HG03354 (cell line): ENCODE measurements around the gene RAB8B.

Experiments used
- ATAC-seq: cut with Tn5 transposase; IDR thresholded peaks from one replicate; pipeline ENCODE4 v1.9.1; 2021; ENCODE audit warnings: mild to moderate bottlenecking; ENCODE audit not compliant: unreplicated experiment, poor library complexity, severe bottlenecking

The RAB8B gene

DNA sequence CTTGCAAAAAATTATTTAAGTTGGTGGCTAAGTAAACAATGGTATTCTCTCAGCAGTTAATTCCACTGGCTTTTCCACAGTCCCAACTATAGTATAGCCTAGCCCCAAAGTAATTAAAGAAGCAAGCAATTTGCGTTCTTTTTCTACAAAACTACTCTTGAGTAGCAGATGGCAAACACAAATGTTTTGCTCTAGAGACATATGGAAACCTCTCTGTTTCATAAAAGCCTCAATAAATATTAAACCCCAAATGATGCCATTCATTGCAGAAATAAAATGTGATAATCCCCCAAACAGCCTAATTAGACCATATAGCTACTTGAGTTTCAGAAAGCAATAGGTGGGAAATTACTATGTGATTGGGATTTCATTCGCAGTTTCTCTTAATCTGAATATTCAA is 8.7 kb upstream of the RAB8B start:
- ATAC-seq: no peak

DNA sequence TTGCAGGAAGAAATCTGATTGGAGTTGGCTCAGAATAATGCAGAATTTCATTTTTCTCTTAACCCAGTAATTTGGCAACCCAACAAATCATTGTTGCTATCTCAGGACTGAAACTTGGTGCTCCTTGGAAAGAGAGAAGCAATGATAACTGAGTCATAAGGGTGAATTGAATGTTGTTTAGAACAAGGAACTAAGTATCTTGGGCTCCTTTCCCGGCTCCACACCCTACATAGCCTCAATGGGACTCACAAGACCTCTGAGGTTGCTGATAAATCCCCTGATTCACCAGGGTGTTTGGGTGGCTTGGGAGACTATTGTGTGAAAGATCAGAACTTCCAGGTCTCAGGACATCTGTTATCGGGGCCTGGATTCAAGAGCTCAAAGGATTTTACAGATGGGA is 7.8 kb upstream of the RAB8B start:
- no peak for ATAC-seq

DNA sequence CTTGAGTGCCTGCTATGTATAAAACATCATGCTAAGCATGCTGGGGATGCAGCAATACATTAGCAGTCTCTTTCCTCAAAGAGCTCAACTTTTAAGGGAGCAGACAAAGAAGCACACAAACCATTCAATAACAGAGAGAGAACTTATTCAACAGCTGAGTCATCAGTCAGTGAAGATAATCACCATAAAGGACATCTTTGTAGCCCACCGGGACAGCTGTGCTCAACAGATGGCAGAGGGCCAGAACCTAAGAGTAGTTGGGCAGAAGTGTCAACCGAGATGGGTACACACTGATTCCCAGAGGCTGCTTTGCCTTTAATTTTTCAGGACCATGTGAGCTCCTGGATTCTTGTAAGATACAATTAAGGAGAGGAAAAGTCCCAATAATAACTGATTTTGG is 4.2 kb upstream of the RAB8B start:
- no peak for ATAC-seq

DNA sequence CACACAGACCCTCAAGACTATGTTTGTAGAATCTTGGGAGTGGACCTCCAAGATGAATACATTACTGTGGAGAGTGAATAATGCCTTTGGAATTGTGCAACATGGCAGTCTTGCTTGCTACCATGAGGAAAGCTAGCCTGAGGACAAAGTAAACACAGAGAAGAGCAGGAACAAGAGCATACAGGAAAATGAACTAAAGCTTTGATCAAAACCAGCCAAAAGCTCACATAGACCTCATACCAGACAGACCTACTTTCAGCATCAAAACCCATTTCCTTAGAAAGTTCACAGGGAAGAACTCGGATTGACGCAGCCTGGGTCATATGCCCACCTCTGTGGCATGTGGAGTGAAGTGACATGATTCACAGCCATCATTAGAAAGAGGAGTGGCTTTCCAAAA is 3.3 kb upstream of the RAB8B start:
- no peak for ATAC-seq

DNA sequence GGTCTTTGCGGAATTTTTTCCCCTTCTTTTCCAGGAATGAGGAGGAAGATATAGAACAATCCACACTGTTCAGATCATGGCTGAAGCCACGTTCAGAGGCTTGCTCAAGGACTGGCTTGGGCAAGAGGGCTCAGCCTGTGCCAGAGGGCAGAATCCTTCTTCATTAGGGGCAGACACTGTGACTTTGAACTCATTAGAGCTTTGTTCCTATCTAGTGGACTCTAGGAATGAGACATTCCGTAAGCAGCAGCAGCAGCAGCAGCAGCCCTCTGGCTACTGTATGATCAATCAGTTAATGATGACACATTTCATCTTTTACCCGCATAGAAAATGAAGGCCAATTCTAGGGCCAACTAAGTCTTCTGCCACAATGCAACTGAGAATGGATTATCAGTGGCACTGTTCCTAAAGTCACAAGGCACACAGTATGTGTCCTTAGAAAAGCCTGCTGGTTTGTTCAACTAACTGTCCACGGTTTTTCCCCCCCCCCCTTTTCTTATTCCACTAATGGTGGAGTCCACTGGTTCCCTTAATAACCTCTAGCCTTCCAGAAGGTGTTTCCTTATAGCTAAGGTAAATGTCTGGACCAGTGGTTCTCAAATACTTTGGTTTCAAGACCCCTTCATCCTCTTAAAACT is 1.7 kb upstream of the RAB8B start:
- no peak for ATAC-seq

DNA sequence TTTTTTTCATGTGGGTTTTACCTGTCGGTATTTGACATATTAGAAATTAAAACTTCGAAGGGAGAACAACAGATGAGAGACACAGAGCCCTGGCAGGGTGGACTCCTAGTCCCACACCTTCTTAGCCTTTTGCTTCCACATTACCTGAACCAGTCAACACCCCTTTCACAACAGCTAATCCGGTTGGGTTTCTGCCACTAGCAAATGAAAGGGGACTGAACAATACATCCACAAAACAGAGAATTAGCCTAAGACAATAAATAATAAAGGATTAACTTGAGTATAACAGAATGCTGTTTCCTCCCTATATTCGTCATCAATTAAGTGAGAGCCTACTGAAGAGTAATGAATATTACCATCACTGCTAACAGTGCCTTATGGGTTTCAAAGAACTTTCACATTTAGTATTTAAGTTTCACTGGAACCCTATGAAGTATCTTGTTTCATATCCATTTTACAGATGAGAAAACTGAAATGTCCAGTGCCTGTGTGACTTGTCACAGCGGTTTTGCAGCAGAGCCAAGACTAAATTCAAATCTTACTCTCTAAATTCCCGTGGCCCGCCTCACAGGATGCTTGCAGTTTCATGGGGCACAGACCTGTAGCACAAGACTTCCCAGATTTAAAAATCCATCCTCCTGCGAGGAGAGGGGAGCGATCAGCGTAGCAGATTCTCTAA is 1.0 kb upstream of the RAB8B start:
- ATAC-seq: no peak

DNA sequence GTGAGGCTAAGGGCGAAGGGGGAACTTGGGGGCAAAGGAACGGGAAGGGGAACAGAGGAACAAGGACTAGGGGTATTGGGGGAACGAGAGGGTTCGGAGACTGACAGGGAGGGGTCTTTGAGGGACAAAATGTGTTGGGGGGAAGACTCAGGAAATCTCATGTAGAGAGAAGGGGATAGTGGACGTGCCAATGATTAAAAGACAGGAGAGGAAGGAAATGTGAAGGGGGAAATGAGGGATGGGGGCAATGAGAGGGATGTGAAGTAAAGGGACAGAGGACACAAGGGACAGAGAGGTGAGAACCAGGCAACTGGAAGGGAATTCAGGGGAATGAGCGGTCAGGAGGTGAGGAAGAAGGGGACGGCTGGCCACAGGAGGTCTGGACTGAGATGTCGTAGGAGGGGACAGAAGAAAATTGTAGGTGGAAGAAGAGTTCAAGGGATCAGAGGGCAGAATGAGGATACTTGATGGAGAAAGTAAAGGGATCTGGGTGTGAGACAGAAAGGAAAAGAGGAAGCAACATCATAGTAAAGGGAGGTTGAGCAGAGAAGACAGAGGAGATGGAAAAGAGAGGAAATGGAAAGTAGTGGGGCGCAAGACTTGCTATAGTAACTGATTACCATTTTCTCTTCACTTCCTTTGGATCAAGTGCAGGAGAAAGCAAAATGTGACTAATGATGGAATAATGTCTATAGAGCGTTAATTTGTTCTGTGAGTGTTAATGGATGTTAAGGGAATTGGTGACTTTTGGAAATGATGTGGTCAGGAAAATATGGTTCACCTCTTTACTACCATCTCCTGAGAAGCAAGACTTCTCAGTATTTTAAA is 749 bp downstream of the RAB8B start:
- no peak for ATAC-seq

DNA sequence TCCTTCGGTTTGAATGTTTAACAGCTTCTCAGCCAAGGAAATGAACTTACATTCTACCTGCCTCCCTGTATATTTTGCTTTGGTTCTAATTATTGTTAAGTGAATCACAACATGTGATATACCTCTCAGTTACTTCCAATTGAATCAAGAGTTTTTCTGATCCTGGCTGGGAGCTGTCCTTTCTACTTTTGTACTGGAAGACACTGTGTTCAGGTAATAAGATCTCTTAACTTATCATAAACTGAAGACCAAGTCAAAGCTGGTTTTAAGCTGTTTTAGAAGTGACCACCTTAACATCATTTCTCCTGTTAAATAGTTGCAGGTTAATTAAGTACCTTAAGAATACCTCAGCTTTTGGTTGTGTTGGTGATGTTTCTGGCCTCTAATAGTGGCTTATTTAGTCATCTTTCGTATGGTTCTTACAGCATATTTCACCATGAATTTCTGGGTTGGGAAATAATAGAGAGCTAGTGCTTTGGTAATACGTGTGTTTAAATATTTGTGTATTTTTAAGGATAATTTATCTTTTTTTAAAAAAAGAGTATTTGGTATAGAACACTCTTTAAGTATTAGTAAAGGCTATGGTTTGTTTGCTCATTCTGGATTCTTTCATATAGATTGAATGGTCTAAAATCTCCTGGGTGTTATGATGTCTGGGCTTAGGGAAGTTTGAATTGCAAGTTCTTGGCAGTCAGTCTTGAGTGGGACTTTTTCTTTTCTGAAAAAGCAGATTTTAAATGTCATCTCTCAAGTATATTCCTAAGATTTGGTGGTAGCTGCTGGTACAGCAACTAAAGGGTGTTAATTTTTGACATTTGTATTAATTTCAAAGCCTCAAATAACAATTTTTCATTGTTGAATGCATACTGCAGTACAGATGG is 1.6 kb downstream of the RAB8B start:
- no peak for ATAC-seq

DNA sequence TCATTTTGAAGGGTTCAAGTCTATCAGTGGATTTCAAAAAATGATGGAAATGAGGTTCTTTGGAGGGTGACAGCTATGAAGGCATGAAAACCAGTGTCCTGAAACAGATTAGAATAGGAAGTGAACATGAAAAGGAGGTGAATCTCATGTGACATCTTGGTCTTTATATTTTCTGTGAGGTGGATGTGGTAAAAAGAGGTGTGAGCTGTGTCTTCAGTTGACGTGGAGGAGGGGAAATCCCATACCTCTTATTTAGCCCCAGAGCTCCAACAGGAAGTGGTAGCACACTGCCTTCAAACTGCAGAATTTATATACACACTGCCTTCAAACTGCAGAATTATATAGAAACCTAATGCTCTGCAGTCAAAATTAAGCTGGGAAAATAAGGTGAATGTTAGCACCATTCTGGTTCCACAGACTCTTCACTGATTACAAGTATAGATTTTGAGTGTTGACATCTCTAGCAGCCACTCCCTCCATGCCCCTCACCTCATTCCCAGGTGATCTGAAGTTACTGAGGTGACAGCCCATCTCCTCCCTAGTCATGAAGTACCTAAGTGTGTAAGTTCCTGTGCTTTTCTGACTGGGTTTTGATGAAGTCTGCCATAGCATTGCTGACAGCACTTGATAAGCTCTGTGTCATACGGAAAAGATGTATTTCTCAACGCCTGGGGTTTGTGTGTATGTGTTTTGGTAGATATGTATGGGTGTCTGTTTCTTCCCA is 2.7 kb downstream of the RAB8B start:
- peak; percentile 44 for ATAC-seq

DNA sequence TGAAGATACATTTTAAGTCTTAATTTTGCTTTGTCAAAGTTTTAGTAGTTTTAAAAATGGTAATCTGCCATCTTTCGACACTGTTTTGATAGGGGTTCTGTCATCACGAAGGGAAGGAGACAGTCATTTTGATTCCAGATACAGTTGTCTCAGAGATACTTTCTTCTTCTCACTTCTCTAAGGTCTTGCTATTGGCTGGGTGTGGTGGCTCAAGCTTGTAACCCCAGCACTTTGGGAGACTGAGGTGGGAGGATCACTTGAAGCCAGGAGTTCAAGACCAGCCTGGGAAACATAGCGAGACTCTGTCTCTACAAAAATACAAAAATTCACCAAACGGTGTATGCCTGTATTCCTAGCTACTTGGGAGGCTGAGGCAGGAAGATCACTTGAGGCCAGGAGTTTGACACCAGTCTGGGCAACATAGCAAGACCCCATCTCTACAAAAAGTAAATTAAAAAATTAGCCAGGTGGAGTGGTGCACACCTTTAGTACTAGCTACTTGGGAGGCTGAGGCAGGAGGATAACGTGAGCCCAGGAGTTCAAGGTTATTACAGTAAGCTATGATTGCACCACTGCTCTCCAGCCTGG is 3.3 kb downstream of the RAB8B start:
- ATAC-seq: no peak

DNA sequence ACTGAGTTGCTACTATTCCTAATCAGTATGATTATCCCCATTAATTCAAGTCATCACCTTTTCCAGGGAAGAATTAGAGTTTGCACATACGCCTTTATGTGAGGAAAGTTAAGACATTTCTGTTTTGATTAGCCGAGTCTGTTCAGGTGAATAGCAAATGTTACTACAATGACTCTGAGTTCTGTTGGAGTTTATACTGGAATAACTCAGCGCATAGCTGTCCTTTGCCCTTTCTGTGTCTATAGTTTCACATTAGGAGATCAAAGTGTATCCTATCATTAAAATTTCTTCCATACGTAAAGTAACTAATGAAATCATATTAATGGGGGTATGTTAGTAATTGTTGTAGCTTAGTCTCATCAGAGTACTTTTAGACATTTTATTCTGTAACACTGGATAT is 4.9 kb downstream of the RAB8B start:
- ATAC-seq: no peak

DNA sequence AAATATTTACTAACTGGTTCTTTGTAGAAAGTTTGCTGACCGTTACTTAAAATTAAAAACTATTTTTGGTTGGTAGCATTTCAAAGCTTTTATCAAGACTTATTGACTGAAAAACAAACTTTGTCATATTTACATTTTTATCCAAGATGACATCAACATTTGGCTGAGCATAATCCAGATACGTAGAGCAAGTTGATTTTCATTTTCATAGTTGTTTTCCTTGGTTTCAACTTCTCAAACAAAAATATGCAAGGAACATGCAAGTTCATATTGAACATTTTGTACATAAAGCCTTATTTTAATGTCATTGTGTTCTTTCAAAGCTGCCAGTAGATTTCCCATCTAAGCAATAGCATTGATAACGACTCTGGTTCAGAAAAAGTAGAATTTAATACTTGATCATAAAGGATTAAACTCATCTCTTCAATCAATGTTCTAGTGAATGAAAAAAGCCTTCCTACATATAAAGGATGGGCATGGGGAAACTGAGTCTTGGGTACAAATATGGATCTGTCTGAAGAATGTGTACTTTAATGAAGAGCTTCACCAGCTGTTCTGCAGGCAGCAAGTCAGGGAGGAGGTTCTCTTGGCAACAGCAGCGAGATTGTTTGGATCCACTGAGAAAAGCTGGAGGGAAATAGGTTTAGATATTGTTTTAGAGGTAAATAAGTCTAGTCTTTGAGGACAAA is 5.6 kb downstream of the RAB8B start:
- no peak for ATAC-seq

DNA sequence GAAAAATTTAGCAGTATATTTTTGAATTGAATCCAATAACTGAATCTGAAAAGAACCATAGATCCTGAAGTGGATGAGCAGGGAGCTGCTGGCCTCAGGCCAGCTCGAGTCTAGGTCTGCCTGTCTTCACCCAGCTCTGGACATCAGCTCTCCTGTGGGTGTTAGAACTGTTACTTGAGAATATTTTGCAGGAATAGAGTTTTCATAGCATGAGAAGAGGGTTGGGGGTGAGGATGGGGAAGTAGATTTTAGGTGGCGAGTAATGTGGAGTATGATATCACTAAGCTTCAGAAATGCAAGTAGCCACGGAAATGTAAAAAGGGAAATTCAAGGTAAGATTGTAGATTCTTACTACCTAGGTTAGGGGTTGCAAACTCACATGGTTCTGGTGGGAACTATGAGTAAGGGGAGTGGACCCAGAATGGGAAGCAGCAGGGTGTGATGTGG is 6.2 kb downstream of the RAB8B start:
- ATAC-seq: no peak

DNA sequence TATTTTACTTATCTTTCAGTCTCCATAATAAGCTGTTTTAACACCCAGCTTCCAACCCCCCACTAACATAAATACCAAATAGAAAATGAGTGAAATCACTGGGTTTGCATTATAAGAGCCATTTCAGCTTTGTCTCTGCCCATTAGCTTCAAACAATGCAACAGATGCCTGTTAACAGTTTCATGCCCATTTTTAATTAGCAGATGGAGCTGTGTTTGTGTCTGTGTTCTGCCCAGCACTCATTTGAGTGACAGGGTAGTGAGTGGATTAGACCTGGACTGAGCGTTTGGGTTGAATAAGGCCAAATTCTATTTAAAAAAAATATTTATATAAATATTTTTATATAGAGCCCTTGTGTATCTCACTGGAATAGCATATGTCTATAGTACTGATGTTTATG is 7.4 kb downstream of the RAB8B start:
- no peak for ATAC-seq

DNA sequence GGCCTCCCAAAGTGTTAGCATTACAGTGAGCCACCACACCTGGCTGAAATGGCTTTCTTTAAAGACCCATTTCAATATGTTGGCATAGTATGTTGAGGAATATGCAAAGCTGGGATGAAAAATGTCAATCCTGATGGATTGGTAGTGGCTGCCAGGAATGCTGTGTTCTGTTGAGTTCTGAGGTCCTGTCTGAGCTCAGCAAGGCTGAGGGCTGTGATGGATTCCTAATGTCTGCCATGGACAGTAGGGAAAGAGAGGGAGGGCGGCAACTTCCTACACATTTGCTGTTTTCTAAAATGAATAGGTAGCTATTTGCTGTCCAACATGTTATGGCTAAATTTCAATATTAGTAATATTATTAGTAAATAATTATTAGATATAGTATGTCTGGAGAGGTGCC is 8.2 kb downstream of the RAB8B start:
- no peak for ATAC-seq

DNA sequence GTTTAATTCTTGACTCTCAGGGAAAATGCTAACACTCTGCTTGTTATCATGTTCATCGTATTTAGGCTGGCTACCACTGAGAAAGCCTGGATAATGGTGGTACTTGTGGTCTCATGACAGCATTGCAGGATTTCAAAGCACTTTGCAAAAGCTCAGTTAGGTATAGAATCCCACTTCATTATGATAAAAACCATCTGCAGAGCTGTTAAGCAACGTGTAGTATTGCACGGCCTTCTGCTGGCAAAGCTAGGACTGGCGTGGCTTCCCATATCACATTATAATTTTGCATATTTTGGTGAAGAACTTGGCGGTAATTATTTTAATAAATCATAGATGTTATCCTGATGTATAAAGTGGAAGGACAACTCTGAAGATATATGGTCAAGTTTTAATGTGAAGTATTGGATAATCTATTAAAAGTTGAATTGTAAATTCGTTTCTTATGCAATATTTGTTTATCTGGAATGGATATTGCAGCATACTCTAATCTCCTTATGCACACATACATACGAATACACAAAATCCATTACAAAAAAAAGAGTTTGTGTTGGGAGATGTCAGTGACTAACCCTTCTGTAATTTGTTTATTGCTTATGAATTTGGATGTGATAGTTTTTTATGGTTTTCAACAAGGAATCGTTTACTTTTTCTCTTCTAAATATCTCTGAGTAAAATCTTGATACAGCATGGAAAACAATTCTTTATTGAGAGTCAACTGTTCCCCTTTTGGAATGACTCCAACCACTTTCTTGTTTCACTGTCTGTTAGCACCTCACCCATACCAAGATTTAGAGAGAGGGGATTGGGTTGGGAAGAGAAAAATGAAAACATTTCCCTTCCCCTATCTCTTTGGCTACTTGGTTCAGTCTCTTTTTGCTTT is 9.2 kb downstream of the RAB8B start:
- ATAC-seq: no peak

DNA sequence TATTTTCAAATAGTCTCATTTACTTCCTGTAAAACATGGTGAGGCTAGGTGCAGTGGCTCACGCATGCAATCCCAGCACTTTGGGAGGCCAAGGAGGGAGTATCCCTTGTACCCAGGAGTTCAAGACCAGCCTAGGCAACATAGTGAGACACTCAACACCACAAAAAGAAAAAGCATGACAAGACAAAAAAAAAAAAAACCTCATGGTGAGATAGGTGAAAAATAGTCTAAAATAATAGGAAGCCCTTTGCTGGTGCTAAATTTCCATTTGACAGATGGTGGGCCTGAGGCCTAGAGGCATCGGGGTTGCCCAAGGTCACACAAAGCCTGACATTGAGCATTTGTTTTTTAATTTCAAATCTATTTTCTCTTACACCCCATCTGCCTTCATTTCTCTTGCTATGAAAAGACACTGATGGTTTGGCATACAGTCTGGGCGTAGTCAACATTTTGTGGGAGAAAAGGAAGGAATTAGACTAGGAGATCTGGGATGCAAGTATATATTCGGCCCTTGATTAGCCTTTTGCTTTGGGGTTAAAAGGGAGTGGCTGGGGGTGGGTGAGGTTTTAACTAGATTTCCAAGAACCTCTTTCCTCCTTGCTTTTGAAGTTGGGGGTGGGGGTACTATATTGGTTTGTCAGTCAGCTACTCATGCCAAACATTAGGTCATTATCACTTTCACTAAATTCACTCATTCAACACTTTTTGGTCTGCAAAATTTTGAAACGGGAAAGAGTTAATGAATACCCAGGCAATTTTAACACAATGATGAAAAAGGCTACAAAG is 11.3 kb downstream of the RAB8B start:
- ATAC-seq: no peak
